ENCODE results near the gene CPNE8. TPM values are rescaled to one million over a fixed set of nuclear protein-coding genes. Genes with fewer than 3 reads are reported as not detected.

The CPNE8 gene
- total and polyA plus RNA-seq, 10 of the 15 experiments (the other 5 are each of a cell fraction or from before 2014, with no cell fraction given): 11.3 to 38.4 (median 18.9) TPM

DNA sequence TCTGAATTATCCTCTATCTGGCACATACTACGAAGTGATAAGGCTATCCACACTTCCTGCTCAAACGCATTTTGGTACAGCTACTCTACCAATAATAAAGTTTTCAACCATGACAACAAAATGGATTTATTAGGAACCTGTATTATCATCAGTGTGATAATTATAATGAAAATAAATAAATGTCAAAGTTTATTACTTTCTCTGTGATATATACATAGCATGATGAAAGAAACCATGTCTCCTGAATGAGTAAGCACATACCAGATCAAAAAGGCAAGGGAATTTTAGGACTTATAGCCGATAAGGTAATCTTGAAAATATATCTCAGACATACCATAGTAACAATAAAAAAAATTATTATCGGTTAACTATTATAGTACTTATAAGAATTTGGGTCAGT is 61.1 kb downstream of the CPNE8 start (continued):
- TF ChIP-seq, protein P1, sequence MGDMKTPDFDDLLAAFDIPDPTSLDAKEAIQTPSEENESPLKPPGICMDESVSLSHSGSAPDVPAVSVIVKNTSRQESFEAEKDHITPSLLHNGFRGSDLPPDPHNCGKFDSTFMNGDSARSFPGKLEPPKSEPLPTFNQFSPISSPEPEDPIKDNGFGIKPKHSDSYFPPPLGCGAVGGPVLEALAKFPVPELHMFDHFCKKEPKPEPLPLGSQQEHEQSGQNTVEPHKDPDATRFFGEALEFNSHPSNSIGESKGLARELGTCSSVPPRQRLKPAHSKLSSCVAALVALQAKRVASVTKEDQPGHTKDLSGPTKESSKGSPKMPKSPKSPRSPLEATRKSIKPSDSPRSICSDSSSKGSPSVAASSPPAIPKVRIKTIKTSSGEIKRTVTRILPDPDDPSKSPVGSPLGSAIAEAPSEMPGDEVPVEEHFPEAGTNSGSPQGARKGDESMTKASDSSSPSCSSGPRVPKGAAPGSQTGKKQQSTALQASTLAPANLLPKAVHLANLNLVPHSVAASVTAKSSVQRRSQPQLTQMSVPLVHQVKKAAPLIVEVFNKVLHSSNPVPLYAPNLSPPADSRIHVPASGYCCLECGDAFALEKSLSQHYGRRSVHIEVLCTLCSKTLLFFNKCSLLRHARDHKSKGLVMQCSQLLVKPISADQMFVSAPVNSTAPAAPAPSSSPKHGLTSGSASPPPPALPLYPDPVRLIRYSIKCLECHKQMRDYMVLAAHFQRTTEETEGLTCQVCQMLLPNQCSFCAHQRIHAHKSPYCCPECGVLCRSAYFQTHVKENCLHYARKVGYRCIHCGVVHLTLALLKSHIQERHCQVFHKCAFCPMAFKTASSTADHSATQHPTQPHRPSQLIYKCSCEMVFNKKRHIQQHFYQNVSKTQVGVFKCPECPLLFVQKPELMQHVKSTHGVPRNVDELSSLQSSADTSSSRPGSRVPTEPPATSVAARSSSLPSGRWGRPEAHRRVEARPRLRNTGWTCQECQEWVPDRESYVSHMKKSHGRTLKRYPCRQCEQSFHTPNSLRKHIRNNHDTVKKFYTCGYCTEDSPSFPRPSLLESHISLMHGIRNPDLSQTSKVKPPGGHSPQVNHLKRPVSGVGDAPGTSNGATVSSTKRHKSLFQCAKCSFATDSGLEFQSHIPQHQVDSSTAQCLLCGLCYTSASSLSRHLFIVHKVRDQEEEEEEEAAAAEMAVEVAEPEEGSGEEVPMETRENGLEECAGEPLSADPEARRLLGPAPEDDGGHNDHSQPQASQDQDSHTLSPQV (IDR thresholded peaks at IDR 0.05): no peak
- TF ChIP-seq CBFB (IDR thresholded peaks at IDR 0.05; ENCODE audit: low read depth) (no peak), NFYB (IDR thresholded peaks at IDR 0.05; ENCODE audit: insufficient read depth, low read depth, low read length) (no peak), TCF7 (IDR thresholded peaks at IDR 0.05; ENCODE audit: borderline replicate concordance) (no peak)

DNA sequence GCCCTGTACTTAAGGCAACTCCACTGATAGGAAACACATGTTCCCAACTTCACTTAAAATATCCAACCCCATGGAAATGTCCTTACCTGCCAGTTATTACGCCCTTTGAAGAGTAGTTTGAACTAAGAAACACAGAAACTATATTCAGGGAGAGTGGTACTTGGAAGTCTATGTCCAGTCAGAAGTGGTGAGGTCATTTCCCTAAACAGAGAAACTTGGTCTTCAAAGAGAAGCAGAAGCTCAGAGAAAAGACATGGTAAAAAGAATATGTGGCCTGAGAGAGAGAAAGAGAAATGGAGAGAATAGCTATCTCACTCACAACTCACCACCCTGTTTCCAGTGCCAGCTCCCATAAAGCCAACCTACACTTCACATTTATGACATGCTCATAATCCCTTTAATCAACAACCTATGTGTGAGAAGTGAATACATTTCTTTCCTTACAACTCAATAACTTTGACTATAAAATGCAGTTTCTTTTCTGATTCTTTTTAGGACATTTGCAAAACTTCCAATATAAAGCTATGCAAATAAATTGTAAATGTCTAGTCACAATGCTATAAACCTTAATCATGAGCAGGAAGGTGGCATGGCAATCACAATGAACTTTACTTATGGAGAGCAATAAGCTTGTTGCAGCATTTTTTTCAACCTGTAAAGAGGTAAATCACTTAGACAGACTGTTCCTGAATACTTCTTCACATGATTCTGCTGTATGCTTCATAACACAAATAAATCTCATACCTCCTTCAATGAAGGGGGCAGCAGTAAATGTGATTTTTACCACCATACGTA is 67.1 kb downstream of the CPNE8 start:
- POLR2A ChIA-PET: interaction anchor here (1.0 kb wide), 1 partner anchor 48 kb away, joined by 3 read pairs; no protein-coding TSS in a partner anchor

More for the DNA sequence above, 67.1 kb downstream of the CPNE8 start:
- Histone ChIP-seq H3K36me3 (ENCODE audit: control insufficient read depth in 2 of 2, insufficient read depth in 2 of 2, low read length in 1 of 2) (peaks cover 0 to 7% of the 10 kb centered on the region in 2 experiments; a peak in 1 of 4 replicates), H4K20me1 (ENCODE audit: control insufficient read depth, insufficient read depth) (no peaks in the 10 kb centered on the region), H3K27me3 (replicated peaks in 1 of 2; ENCODE audit: control insufficient read depth in 2 of 2, insufficient read depth in 2 of 2, low read length in 1 of 2) (no peaks in the 10 kb centered on the region), H3K9me3 (replicated peaks; ENCODE audit: control insufficient read depth, insufficient read depth, low read length) (no peaks in the 10 kb centered on the region; the same call in 2 of the 3 replicates), H3K4me3 (no peak overlapping the region), H2AFZ (ENCODE audit: control insufficient read depth, low read depth, low read length) (no peak overlapping the region), H3K79me2 (ENCODE audit: control insufficient read depth, insufficient read depth, low read length) (no peaks in the 10 kb centered on the region; the same call in 1 of the 2 replicates), H3K9ac (ENCODE audit: control insufficient read depth, insufficient read depth, low read length) (no peak overlapping the region), H3K4me2 (ENCODE audit: control insufficient read depth, insufficient read depth) (no peak overlapping the region), H3K27ac (ENCODE audit: control insufficient read depth, insufficient read depth) (no peak overlapping the region), H3K4me1 (ENCODE audit: control insufficient read depth, insufficient read depth, low read length) (no peaks in the 10 kb centered on the region)
- no TSS peak for BruUV-seq (replicated peaks)
- CTCF ChIA-PET: interaction anchor here (0.9 to 2.4 kb wide), 5 partner anchors 8 to 68 kb away, joined by 3 to 9 read pairs (median 7); partner anchors contain the start of gene CPNE8
- SMC1A ChIA-PET (ENCODE audit: uncharacterized antibody, unreplicated experiment): interaction anchor here (0.6 to 1.9 kb wide), 16 partner anchors 9 to 422 kb away, joined by 3 to 11 read pairs (median 4); no protein-coding TSS in a partner anchor
- DNase-seq (ENCODE audit: low read depth, low spot score) (no peak), ATAC-seq (peak; percentile 28), FAIRE-seq (no peak)
- RAD21 ChIA-PET (ENCODE audit: unreplicated experiment): interaction anchor here (1.0 to 2.2 kb wide), 6 partner anchors 9 to 66 kb away, joined by 3 to 9 read pairs (median 4); no protein-coding TSS in a partner anchor
- intact Hi-C loops (cut with micrococcal nuclease; ENCODE audit: unreplicated experiment) (no loop called here), in situ Hi-C loops (cut with MboI) (no loop called here)
- 23% methylated on average over 2 of the region's 2 CpGs for WGBS (ENCODE audit: insufficient coverage, insufficient replicate concordance, low lambda C conversion rate, missing lambda C conversion rate)
- no peak for TF ChIP-seq MEF2A (IDR thresholded peaks at IDR 0.05; ENCODE audit: insufficient read depth, low read depth, low read length)
